ENCODE measurements around the gene KIFC1.

Gene KIFC1

GRCh38 chr6:33423777-33424176, 32.2 kb downstream of the KIFC1 start:
- no peak overlapping the region for H3K4me3 ChIP-seq (ENCODE audit: low read depth in 1 of 2, low read length in 2 of 2)
- no peak overlapping the region for H3K27ac ChIP-seq (ENCODE audit: low read length)
- no peaks in the 10 kb centered on the region for H3K9me3 ChIP-seq (ENCODE audit: control insufficient read depth in 1 of 2, low read length in 2 of 2)
- H3K36me3 ChIP-seq (ENCODE audit: control insufficient read depth in 1 of 2, insufficient read depth in 2 of 2, low read length in 2 of 2), result no peaks in the 10 kb centered on the region
- no peaks in the 10 kb centered on the region for H3K27me3 ChIP-seq (ENCODE audit: low read depth, low read length)
- peaks cover 24 to 46% of the 10 kb centered on the region in 2 donors for H3K4me1 ChIP-seq (ENCODE audit: control insufficient read depth in 1 of 2, insufficient read depth in 2 of 2, low read length in 2 of 2)

GRCh38 chr6:33424855-33425667, 33.4 kb downstream of the KIFC1 start:
- H3K4me1 ChIP-seq (ENCODE audit: control insufficient read depth in 1 of 2, insufficient read depth in 2 of 2, low read length in 2 of 2), result peaks cover 26 to 48% of the 10 kb centered on the region in 2 donors
- H3K27ac ChIP-seq (ENCODE audit: low read length), result peak overlapping the region; percentile 96
- H3K36me3 ChIP-seq (ENCODE audit: control insufficient read depth in 1 of 2, insufficient read depth in 2 of 2, low read length in 2 of 2), result no peaks in the 10 kb centered on the region
- peak overlapping the region; percentile 68 to 84 for H3K4me3 ChIP-seq (ENCODE audit: low read depth in 1 of 2, low read length in 2 of 2)
- no peaks in the 10 kb centered on the region for H3K27me3 ChIP-seq (ENCODE audit: low read depth, low read length)
- H3K9me3 ChIP-seq (ENCODE audit: control insufficient read depth in 1 of 2, low read length in 2 of 2), result no peaks in the 10 kb centered on the region

- peaks cover 34 to 54% of the 10 kb centered on the region in 2 donors for H3K4me1 ChIP-seq (ENCODE audit: control insufficient read depth in 1 of 2, insufficient read depth in 2 of 2, low read length in 2 of 2)
- no peaks in the 10 kb centered on the region for H3K36me3 ChIP-seq (ENCODE audit: control insufficient read depth in 1 of 2, insufficient read depth in 2 of 2, low read length in 2 of 2)
- H3K9me3 ChIP-seq (ENCODE audit: control insufficient read depth in 1 of 2, low read length in 2 of 2), result no peaks in the 10 kb centered on the region
- no peaks in the 10 kb centered on the region for H3K27me3 ChIP-seq (ENCODE audit: low read depth, low read length)
- peak overlapping the region; percentile 96 for H3K27ac ChIP-seq (ENCODE audit: low read length)
- peak overlapping the region; percentile 68 to 84 for H3K4me3 ChIP-seq (ENCODE audit: low read depth in 1 of 2, low read length in 2 of 2)
Measured at GRCh38 chr6:33425668-33426577, 34.3 kb downstream of the KIFC1 start.

- Histone ChIP-seq H3K27me3 (ENCODE audit: low read depth, low read length) (no peaks in the 10 kb centered on the region), H3K27ac (ENCODE audit: low read length) (peak overlapping the region; percentile 96), H3K4me3 (ENCODE audit: low read depth in 1 of 2, low read length in 2 of 2) (peak overlapping the region; percentile 75 to 84), H3K36me3 (ENCODE audit: control insufficient read depth in 1 of 2, insufficient read depth in 2 of 2, low read length in 2 of 2) (no peaks in the 10 kb centered on the region), H3K4me1 (ENCODE audit: control insufficient read depth in 1 of 2, insufficient read depth in 2 of 2, low read length in 2 of 2) (peaks cover 34 to 57% of the 10 kb centered on the region in 2 donors), H3K9me3 (ENCODE audit: control insufficient read depth in 1 of 2, low read length in 2 of 2) (no peaks in the 10 kb centered on the region)
Measured at GRCh38 chr6:33426590-33427511, 35.2 kb downstream of the KIFC1 start.

- Histone ChIP-seq H3K36me3 (ENCODE audit: control insufficient read depth in 1 of 2, insufficient read depth in 2 of 2, low read length in 2 of 2) (no peaks in the 10 kb centered on the region), H3K4me1 (ENCODE audit: control insufficient read depth in 1 of 2, insufficient read depth in 2 of 2, low read length in 2 of 2) (peaks cover 34 to 66% of the 10 kb centered on the region in 2 donors), H3K27me3 (ENCODE audit: low read depth, low read length) (no peaks in the 10 kb centered on the region), H3K27ac (ENCODE audit: low read length) (no peak overlapping the region), H3K9me3 (ENCODE audit: control insufficient read depth in 1 of 2, low read length in 2 of 2) (no peaks in the 10 kb centered on the region), H3K4me3 (ENCODE audit: low read depth in 1 of 2, low read length in 2 of 2) (peak overlapping the region; percentile 59 to 75)
Measured at GRCh38 chr6:33427585-33428223, 36.1 kb downstream of the KIFC1 start.

GRCh38 chr6:33428224-33428965, 36.8 kb downstream of the KIFC1 start:
- Histone ChIP-seq H3K27me3 (ENCODE audit: low read depth, low read length) (no peaks in the 10 kb centered on the region), H3K4me3 (ENCODE audit: low read depth in 1 of 2, low read length in 2 of 2) (peak overlapping the region; percentile 7 to 62), H3K4me1 (ENCODE audit: control insufficient read depth in 1 of 2, insufficient read depth in 2 of 2, low read length in 2 of 2) (peaks cover 34 to 72% of the 10 kb centered on the region in 2 donors), H3K9me3 (ENCODE audit: control insufficient read depth in 1 of 2, low read length in 2 of 2) (no peaks in the 10 kb centered on the region), H3K27ac (ENCODE audit: low read length) (peak overlapping the region; percentile 39), H3K36me3 (ENCODE audit: control insufficient read depth in 1 of 2, insufficient read depth in 2 of 2, low read length in 2 of 2) (no peaks in the 10 kb centered on the region)

- Histone ChIP-seq H3K27ac (ENCODE audit: low read length) (peak overlapping the region; percentile 39), H3K9me3 (ENCODE audit: control insufficient read depth in 1 of 2, low read length in 2 of 2) (no peaks in the 10 kb centered on the region), H3K36me3 (ENCODE audit: control insufficient read depth in 1 of 2, insufficient read depth in 2 of 2, low read length in 2 of 2) (no peaks in the 10 kb centered on the region), H3K27me3 (ENCODE audit: low read depth, low read length) (no peaks in the 10 kb centered on the region), H3K4me1 (ENCODE audit: control insufficient read depth in 1 of 2, insufficient read depth in 2 of 2, low read length in 2 of 2) (peaks cover 34 to 73% of the 10 kb centered on the region in 2 donors), H3K4me3 (ENCODE audit: low read depth in 1 of 2, low read length in 2 of 2) (peak overlapping the region in 1 of 2 donors; percentile 16)
Measured at GRCh38 chr6:33428966-33429749, 37.5 kb downstream of the KIFC1 start.

GRCh38 chr6:33429750-33430052, 38.1 kb downstream of the KIFC1 start:
- Histone ChIP-seq H3K4me1 (ENCODE audit: control insufficient read depth in 1 of 2, insufficient read depth in 2 of 2, low read length in 2 of 2) (peaks cover 31 to 68% of the 10 kb centered on the region in 2 donors), H3K27ac (ENCODE audit: low read length) (peak overlapping the region; percentile 39), H3K9me3 (ENCODE audit: control insufficient read depth in 1 of 2, low read length in 2 of 2) (no peaks in the 10 kb centered on the region), H3K27me3 (ENCODE audit: low read depth, low read length) (no peaks in the 10 kb centered on the region), H3K4me3 (ENCODE audit: low read depth in 1 of 2, low read length in 2 of 2) (peak overlapping the region in 1 of 2 donors; percentile 16), H3K36me3 (ENCODE audit: control insufficient read depth in 1 of 2, insufficient read depth in 2 of 2, low read length in 2 of 2) (no peaks in the 10 kb centered on the region)

- Histone ChIP-seq H3K27me3 (ENCODE audit: low read depth, low read length) (no peaks in the 10 kb centered on the region), H3K4me1 (ENCODE audit: control insufficient read depth in 1 of 2, insufficient read depth in 2 of 2, low read length in 2 of 2) (peaks cover 25 to 64% of the 10 kb centered on the region in 2 donors), H3K9me3 (ENCODE audit: control insufficient read depth in 1 of 2, low read length in 2 of 2) (no peaks in the 10 kb centered on the region), H3K36me3 (ENCODE audit: control insufficient read depth in 1 of 2, insufficient read depth in 2 of 2, low read length in 2 of 2) (peaks cover 4% of the 10 kb centered on the region in 2 donors), H3K4me3 (ENCODE audit: low read depth in 1 of 2, low read length in 2 of 2) (no peak overlapping the region), H3K27ac (ENCODE audit: low read length) (no peak overlapping the region)
Measured at GRCh38 chr6:33430334-33430733, 38.7 kb downstream of the KIFC1 start.

Measured in muscle layer of duodenum (tissue), 2 donors.